WTC11 (cell line): Measurements from ENCODE around the gene CPB2. TPM values are rescaled to one million over a fixed set of nuclear protein-coding genes. Genes with fewer than 3 reads are reported as not detected.

Experiments used
- ATAC-seq: fragments of 200-7000 bp; cut with Tn5 transposase; 2 replicates; pipeline ENCODE4 v1.10.0; 2021; ENCODE audit warnings: mild to moderate bottlenecking, moderate library complexity
- CTCF ChIA-PET: fragments of 300-600 bp; sonication (Branson Sonifier 250); formaldehyde crosslinking; loops from one replicate; lab custom pipeline; 2021; ENCODE audit warnings: antibody characterized with exemption; lab: Charles Lee
- POLR2A ChIA-PET: fragments of 350-600 bp; sonication (Branson Sonifier 250); formaldehyde crosslinking; loops from one replicate; lab custom pipeline; 2021; ENCODE audit warnings: antibody characterized with exemption; lab: Charles Lee
- DNase-seq: peaks from one replicate; pipeline ENCODE4 v3.0.0; 2021; ENCODE audit warnings: low spot score
- H3K27ac Mint-ChIP-seq: 2 replicates; pipeline ENCODE4 v1.8.0; 2021; ENCODE audit warnings: mixed read lengths
- H3K27me3 Mint-ChIP-seq: 2 replicates; pipeline ENCODE4 v1.8.0; 2021; ENCODE audit warnings: low read depth, mild to moderate bottlenecking, moderate library complexity, mixed read lengths
- H3K36me3 Mint-ChIP-seq: 2 replicates; pipeline ENCODE4 v1.8.0; 2021; ENCODE audit warnings: mixed read lengths
- H3K4me1 Mint-ChIP-seq: 2 replicates; pipeline ENCODE4 v1.8.0; 2022; ENCODE audit warnings: mixed read lengths
- H3K4me3 Mint-ChIP-seq: 2 replicates; pipeline ENCODE4 v1.8.0; 2021; ENCODE audit warnings: mild to moderate bottlenecking, moderate library complexity, mixed read lengths
- H3K9me3 Mint-ChIP-seq: 2 replicates; pipeline ENCODE4 v1.8.0; 2021; ENCODE audit warnings: mixed read lengths
- TEAD4 ChIP-seq: sonication (generic); formaldehyde crosslinking; IDR thresholded peaks from 2 replicates; pipeline ENCODE4 v1.8.0; 2022; ENCODE audit warnings: mild to moderate bottlenecking, missing genetic modification reagents
- ZNF138 ChIP-seq: sonication (generic); formaldehyde crosslinking; conservative IDR thresholded peaks from 2 replicates; pipeline ENCODE4 v1.8.1; 2022; ENCODE audit warnings: mild to moderate bottlenecking, moderate library complexity, missing genetic modification reagents
- ZNF317 ChIP-seq: sonication (generic); formaldehyde crosslinking; IDR thresholded peaks from 2 replicates; pipeline ENCODE4 v1.8.1; 2023; ENCODE audit warnings: low read depth, mild to moderate bottlenecking, moderate library complexity, missing genetic modification reagents, borderline replicate concordance
- ZNF423 ChIP-seq: fragments of 250-450 bp; sonication (Bioruptor Pico); IDR thresholded peaks from 2 replicates; pipeline ENCODE4 v2.1.2; 2022; ENCODE audit warnings: mild to moderate bottlenecking, moderate library complexity
- ZNF671 ChIP-seq: fragments of 250-450 bp; sonication (Bioruptor Pico); IDR thresholded peaks from 2 replicates; pipeline ENCODE4 v1.8.0; 2021; ENCODE audit warnings: mild to moderate bottlenecking
- total RNA-seq: library from RNA; stranded (reverse); gene quantifications from 3 replicates; pipeline ENCODE4 v1.2.3, GENCODE V29; 2021
- TF ChIP-seq, protein P1 (sequence below): sonication (generic); formaldehyde crosslinking; IDR thresholded peaks from 2 replicates; pipeline ENCODE4 v1.8.1; 2023; ENCODE audit warnings: mild to moderate bottlenecking, missing genetic modification reagents, moderate library complexity
- TF ChIP-seq, protein P2 (sequence below): sonication (generic); formaldehyde crosslinking; IDR thresholded peaks from 2 replicates; pipeline ENCODE4 v1.8.1; 2022; ENCODE audit warnings: low read depth, missing genetic modification reagents, borderline replicate concordance
- TF ChIP-seq, protein P3 (sequence below): fragments of 250-450 bp; sonication (Bioruptor Pico); IDR thresholded peaks from 2 replicates; pipeline ENCODE4 v1.9.0; 2021; ENCODE audit warnings: moderate library complexity, mild to moderate bottlenecking, inconsistent platforms, borderline replicate concordance
- TF ChIP-seq, protein P4 (sequence below): sonication (generic); formaldehyde crosslinking; IDR thresholded peaks from 2 replicates; pipeline ENCODE4 v1.8.1; 2023; ENCODE audit warnings: mild to moderate bottlenecking, missing genetic modification reagents, moderate library complexity
- TF ChIP-seq, protein P5 (sequence below): sonication (generic); formaldehyde crosslinking; IDR thresholded peaks from 2 replicates; pipeline ENCODE4 v1.8.0; 2023; ENCODE audit warnings: missing genetic modification reagents
- TF ChIP-seq, protein P6 (sequence below): sonication (generic); formaldehyde crosslinking; IDR thresholded peaks from 2 replicates; pipeline ENCODE4 v1.8.0; 2022; ENCODE audit warnings: mild to moderate bottlenecking, missing genetic modification reagents
- TF ChIP-seq, protein P7 (sequence below): sonication (generic); formaldehyde crosslinking; IDR thresholded peaks from 2 replicates; pipeline ENCODE4 v1.8.0; 2022; ENCODE audit warnings: missing genetic modification reagents
- TF ChIP-seq, protein P8 (sequence below): fragments of 250-450 bp; sonication (Bioruptor Pico); IDR thresholded peaks from 2 replicates; pipeline ENCODE4 v2.1.2; 2022; ENCODE audit warnings: mild to moderate bottlenecking, moderate library complexity

Gene CPB2
- total RNA-seq, 1 experiment from 2014 or later, result 0.33 TPM

DNA sequence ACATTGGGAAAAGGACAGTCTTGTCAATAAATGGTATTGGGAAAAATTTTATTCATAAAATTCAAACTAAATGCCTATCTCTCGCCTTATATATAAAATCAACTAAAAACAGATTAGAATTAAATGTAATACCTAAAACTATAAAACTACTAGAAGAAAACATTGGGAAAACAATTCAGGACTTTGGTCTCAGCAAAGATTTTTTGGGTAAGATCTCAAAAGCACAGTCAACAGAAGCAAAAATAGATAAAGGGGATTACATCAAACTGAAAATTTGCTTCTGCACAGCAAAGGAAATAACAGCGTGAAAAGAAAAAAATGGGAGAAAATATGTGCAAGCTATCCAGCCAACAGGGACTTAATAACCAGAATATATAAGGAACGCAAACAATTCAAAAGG is 28.0 kb downstream of the CPB2 start (continued):
- TF ChIP-seq, protein P1, sequence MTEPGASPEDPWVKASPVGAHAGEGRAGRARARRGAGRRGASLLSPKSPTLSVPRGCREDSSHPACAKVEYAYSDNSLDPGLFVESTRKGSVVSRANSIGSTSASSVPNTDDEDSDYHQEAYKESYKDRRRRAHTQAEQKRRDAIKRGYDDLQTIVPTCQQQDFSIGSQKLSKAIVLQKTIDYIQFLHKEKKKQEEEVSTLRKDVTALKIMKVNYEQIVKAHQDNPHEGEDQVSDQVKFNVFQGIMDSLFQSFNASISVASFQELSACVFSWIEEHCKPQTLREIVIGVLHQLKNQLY (CRISPR knock-in tag), result no peak

DNA sequence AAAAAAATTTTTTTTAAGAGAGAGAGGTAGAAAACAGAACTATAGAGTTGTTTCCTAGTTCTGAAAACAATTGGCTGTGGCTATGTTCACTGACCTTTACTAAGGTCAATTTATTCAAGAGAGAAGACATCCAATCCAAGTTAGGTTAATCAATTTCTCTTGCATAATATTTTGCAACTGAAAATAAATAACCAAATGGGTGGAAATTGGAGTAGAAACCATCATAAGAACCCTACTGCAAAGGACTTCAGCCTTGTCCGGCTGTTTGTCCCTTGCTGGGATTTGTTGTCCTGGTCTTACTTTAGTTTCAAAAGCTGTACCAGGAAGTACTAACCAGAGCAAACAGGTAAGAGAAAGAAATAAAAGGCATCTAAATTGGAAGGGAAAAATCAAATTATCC is 29.0 kb downstream of the CPB2 start:
- no peak overlapping the region for H3K27ac Mint-ChIP-seq
- CTCF ChIA-PET, result no interaction called here

More for the DNA sequence above, 29.0 kb downstream of the CPB2 start:
- no peaks in the 10 kb centered on the region for H3K36me3 Mint-ChIP-seq
- H3K9me3 Mint-ChIP-seq, result peaks cover 13% of the 10 kb centered on the region
- no peaks in the 10 kb centered on the region for H3K4me1 Mint-ChIP-seq
- POLR2A ChIA-PET, result no interaction called here
- DNase-seq (no peak), ATAC-seq (no peak)
- H3K4me3 Mint-ChIP-seq, result no peak overlapping the region
- TF ChIP-seq ZNF671 (CRISPR knock-in tag) (no peak), ZNF317 (no peak), ZNF138 (no peak), TEAD4 (CRISPR knock-in tag) (no peak), ZNF423 (CRISPR knock-in tag) (no peak)
- TF ChIP-seq, protein P2, sequence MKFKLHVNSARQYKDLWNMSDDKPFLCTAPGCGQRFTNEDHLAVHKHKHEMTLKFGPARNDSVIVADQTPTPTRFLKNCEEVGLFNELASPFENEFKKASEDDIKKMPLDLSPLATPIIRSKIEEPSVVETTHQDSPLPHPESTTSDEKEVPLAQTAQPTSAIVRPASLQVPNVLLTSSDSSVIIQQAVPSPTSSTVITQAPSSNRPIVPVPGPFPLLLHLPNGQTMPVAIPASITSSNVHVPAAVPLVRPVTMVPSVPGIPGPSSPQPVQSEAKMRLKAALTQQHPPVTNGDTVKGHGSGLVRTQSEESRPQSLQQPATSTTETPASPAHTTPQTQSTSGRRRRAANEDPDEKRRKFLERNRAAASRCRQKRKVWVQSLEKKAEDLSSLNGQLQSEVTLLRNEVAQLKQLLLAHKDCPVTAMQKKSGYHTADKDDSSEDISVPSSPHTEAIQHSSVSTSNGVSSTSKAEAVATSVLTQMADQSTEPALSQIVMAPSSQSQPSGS (CRISPR knock-in tag), result no peak
- TF ChIP-seq, protein P3, sequence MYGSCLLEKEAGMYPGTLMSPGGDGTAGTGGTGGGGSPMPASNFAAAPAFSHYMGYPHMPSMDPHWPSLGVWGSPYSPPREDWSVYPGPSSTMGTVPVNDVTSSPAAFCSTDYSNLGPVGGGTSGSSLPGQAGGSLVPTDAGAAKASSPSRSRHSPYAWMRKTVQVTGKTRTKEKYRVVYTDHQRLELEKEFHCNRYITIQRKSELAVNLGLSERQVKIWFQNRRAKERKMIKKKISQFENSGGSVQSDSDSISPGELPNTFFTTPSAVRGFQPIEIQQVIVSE (CRISPR knock-in tag), result no peak
- TF ChIP-seq, protein P4, sequence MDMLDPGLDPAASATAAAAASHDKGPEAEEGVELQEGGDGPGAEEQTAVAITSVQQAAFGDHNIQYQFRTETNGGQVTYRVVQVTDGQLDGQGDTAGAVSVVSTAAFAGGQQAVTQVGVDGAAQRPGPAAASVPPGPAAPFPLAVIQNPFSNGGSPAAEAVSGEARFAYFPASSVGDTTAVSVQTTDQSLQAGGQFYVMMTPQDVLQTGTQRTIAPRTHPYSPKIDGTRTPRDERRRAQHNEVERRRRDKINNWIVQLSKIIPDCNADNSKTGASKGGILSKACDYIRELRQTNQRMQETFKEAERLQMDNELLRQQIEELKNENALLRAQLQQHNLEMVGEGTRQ (CRISPR knock-in tag), result no peak
- TF ChIP-seq, protein P5, sequence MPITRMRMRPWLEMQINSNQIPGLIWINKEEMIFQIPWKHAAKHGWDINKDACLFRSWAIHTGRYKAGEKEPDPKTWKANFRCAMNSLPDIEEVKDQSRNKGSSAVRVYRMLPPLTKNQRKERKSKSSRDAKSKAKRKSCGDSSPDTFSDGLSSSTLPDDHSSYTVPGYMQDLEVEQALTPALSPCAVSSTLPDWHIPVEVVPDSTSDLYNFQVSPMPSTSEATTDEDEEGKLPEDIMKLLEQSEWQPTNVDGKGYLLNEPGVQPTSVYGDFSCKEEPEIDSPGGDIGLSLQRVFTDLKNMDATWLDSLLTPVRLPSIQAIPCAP (CRISPR knock-in tag), result no peak
- TF ChIP-seq, protein P6, sequence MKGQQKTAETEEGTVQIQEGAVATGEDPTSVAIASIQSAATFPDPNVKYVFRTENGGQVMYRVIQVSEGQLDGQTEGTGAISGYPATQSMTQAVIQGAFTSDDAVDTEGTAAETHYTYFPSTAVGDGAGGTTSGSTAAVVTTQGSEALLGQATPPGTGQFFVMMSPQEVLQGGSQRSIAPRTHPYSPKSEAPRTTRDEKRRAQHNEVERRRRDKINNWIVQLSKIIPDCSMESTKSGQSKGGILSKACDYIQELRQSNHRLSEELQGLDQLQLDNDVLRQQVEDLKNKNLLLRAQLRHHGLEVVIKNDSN (CRISPR knock-in tag), result no peak
- TF ChIP-seq, protein P7, sequence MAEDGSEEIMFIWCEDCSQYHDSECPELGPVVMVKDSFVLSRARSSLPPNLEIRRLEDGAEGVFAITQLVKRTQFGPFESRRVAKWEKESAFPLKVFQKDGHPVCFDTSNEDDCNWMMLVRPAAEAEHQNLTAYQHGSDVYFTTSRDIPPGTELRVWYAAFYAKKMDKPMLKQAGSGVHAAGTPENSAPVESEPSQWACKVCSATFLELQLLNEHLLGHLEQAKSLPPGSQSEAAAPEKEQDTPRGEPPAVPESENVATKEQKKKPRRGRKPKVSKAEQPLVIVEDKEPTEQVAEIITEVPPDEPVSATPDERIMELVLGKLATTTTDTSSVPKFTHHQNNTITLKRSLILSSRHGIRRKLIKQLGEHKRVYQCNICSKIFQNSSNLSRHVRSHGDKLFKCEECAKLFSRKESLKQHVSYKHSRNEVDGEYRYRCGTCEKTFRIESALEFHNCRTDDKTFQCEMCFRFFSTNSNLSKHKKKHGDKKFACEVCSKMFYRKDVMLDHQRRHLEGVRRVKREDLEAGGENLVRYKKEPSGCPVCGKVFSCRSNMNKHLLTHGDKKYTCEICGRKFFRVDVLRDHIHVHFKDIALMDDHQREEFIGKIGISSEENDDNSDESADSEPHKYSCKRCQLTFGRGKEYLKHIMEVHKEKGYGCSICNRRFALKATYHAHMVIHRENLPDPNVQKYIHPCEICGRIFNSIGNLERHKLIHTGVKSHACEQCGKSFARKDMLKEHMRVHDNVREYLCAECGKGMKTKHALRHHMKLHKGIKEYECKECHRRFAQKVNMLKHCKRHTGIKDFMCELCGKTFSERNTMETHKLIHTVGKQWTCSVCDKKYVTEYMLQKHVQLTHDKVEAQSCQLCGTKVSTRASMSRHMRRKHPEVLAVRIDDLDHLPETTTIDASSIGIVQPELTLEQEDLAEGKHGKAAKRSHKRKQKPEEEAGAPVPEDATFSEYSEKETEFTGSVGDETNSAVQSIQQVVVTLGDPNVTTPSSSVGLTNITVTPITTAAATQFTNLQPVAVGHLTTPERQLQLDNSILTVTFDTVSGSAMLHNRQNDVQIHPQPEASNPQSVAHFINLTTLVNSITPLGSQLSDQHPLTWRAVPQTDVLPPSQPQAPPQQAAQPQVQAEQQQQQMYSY (CRISPR knock-in tag), result no peak
- TF ChIP-seq, protein P8, sequence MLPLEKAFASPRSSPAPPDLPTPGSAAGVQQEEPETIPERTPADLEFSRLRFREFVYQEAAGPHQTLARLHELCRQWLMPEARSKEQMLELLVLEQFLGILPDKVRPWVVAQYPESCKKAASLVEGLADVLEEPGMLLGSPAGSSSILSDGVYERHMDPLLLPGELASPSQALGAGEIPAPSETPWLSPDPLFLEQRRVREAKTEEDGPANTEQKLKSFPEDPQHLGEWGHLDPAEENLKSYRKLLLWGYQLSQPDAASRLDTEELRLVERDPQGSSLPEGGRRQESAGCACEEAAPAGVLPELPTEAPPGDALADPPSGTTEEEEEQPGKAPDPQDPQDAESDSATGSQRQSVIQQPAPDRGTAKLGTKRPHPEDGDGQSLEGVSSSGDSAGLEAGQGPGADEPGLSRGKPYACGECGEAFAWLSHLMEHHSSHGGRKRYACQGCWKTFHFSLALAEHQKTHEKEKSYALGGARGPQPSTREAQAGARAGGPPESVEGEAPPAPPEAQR (CRISPR knock-in tag), result no peak
- H3K27me3 Mint-ChIP-seq, result no peaks in the 10 kb centered on the region
